ENCODE data around the gene LRWD1.
"Not testable (repeated sequence)": the region's sequence is repeated elsewhere in the genome, so short reads cannot be mapped to it uniquely, and the experiment has no call there.

DNA sequence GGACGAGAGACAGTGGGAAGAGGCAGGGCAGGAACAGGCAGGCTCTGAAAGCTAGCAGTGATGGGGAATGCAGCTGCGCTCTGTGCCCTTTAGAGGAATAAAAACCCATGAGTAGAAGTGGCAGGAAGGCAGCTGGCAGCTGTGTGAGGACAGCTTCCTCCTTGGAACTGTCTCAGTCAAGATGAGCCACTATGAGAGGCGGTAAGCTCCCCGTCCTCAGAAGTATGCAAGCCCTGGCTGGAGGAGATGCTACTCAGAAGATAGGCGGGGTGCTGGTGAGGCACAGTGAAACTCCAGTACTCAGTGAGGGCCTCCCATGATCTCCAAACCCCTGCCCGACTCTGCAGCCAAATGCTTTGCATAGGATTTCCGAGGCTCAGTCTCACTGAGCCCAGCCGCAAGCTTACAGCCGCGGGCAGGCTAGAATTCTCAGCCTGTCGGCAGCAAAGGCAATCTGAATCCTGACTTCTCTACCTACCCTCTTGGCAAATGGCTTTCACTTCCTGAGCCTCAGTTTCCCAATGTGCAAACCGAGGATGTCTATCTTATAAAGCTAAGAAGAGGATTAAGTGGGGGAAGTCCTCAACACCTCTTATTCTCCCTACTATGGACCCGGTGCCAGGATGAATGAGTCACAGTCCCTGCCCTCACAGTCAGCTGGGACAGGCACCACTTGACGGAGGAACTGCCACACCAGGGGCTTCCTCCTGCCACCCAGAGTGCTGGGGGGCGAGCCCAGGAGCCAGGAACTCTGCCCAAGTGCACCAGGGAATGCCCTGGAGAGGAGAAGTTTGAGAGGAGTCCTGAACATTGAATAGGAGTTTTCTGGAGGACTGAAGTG is 50.3 kb downstream of the LRWD1 start:
- TF ChIP-seq, protein P1, sequence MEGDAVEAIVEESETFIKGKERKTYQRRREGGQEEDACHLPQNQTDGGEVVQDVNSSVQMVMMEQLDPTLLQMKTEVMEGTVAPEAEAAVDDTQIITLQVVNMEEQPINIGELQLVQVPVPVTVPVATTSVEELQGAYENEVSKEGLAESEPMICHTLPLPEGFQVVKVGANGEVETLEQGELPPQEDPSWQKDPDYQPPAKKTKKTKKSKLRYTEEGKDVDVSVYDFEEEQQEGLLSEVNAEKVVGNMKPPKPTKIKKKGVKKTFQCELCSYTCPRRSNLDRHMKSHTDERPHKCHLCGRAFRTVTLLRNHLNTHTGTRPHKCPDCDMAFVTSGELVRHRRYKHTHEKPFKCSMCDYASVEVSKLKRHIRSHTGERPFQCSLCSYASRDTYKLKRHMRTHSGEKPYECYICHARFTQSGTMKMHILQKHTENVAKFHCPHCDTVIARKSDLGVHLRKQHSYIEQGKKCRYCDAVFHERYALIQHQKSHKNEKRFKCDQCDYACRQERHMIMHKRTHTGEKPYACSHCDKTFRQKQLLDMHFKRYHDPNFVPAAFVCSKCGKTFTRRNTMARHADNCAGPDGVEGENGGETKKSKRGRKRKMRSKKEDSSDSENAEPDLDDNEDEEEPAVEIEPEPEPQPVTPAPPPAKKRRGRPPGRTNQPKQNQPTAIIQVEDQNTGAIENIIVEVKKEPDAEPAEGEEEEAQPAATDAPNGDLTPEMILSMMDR (IDR thresholded peaks at IDR 0.05): not testable (repeated sequence)
- TF ChIP-seq POLR2A (IDR thresholded peaks at IDR 0.05): not testable (repeated sequence)

Data from heart left ventricle (tissue), 13 donors.